PC-9 (cell line): Measurements from ENCODE around the gene SFTPD. TPM values are rescaled to one million over a fixed set of nuclear protein-coding genes. Genes with fewer than 3 reads are reported as not detected.

Source experiments
- BruUV-seq: library from RNA; stranded (reverse); fragments of 400-500 nt; replicated peaks from 2 replicates; lab custom pipeline; 2021; lab: Mats Ljungman, UMichigan
- CTCF ChIA-PET: fragments of 300-600 bp; sonication (Branson Sonifier 250); formaldehyde crosslinking; loops from one replicate; lab custom pipeline; 2022; ENCODE audit warnings: antibody characterized with exemption; lab: Charles Lee
- POLR2A ChIA-PET: fragments of 300-600 bp; sonication (Branson Sonifier 250); formaldehyde crosslinking; loops from one replicate; lab custom pipeline; 2022; ENCODE audit warnings: antibody characterized with exemption; ENCODE audit not compliant: unreplicated experiment; lab: Charles Lee
- DNase-seq, 2 experiments: peaks; one replicate each; pipeline versions ENCODE4 v3.0.0 to v3.0.0-alpha.2; 2015 to 2022; ENCODE audit warnings: mixed read lengths in 1 of 2
- H2AFZ ChIP-seq: fragments of 200-600 bp; sonication (generic); 2 replicates; pipeline ENCODE4 v1.8.1; 2017; ENCODE audit warnings: antibody characterized with exemption
- H3F3A ChIP-seq: fragments of 200-600 bp; sonication (generic); 2 replicates; pipeline ENCODE4 v1.8.1; 2017; ENCODE audit warnings: antibody characterized with exemption, mild to moderate bottlenecking, low read depth; ENCODE audit not compliant: insufficient read depth
- H3K27ac ChIP-seq: fragments of 200-600 bp; sonication (generic); 2 replicates; pipeline ENCODE4 v1.6.1; 2016; ENCODE audit warnings: mixed run types
- H3K27me3 ChIP-seq: fragments of 200-600 bp; sonication (generic); 2 replicates; pipeline ENCODE4 v1.6.1; 2016; ENCODE audit warnings: low read depth, mixed run types; ENCODE audit not compliant: insufficient read depth
- H3K36me3 ChIP-seq: fragments of 200-600 bp; sonication (generic); 2 replicates; pipeline ENCODE4 v1.6.1; 2016; ENCODE audit warnings: low read depth, mixed run types
- H3K4me1 ChIP-seq: fragments of 200-600 bp; sonication (generic); replicated peaks from 2 replicates; pipeline ENCODE4 v1.6.1; 2016; ENCODE audit warnings: mixed run types; ENCODE audit not compliant: insufficient read depth
- H3K4me2 ChIP-seq: fragments of 200-600 bp; sonication (generic); 2 replicates; pipeline ENCODE4 v1.6.1; 2017; ENCODE audit warnings: mixed run types
- H3K4me3 ChIP-seq: fragments of 200-600 bp; sonication (generic); 2 replicates; pipeline ENCODE4 v1.6.1; 2016; ENCODE audit warnings: mixed run types
- H3K79me2 ChIP-seq: fragments of 200-600 bp; sonication (generic); 2 replicates; pipeline ENCODE4 v1.6.1; 2017; ENCODE audit warnings: low read depth, mixed run types
- H3K9me2 ChIP-seq: fragments of 200-600 bp; sonication (generic); 2 replicates; pipeline ENCODE4 v1.8.1; 2017; ENCODE audit warnings: mild to moderate bottlenecking; ENCODE audit not compliant: insufficient read depth
- H3K9me3 ChIP-seq: fragments of 200-600 bp; sonication (generic); 2 replicates; pipeline ENCODE4 v1.8.1; 2016; ENCODE audit warnings: low read depth; ENCODE audit not compliant: insufficient read depth
- H4K20me1 ChIP-seq: fragments of 200-600 bp; sonication (generic); 2 replicates; pipeline ENCODE4 v1.8.1; 2017; ENCODE audit not compliant: insufficient read depth
- EZH2 ChIP-seq: fragments of 200-600 bp; sonication (generic); IDR thresholded peaks from 2 replicates; pipeline ENCODE4 v1.8.0; 2017; ENCODE audit warnings: antibody characterized with exemption, low read depth
- intact Hi-C: fragments of 100-400 bp; cut with micrococcal nuclease; formaldehyde crosslinking; loops from one replicate; pipeline ENCODE4 v1.10.0; 2022; ENCODE audit not compliant: unreplicated experiment
- total RNA-seq: library from RNA; stranded (reverse); gene quantifications from 2 replicates; pipeline ENCODE4 v1.2.3, GENCODE V29; 2021
- TF ChIP-seq, protein P1 (sequence below): fragments of 200-600 bp; sonication (generic); conservative IDR thresholded peaks from 2 replicates; pipeline ENCODE4 v1.6.1; 2017; ENCODE audit warnings: mixed run types, antibody characterized with exemption, mild to moderate bottlenecking, moderate library complexity

SFTPD gene
- total RNA-seq, 1 experiment from 2014 or later: not detected

DNA sequence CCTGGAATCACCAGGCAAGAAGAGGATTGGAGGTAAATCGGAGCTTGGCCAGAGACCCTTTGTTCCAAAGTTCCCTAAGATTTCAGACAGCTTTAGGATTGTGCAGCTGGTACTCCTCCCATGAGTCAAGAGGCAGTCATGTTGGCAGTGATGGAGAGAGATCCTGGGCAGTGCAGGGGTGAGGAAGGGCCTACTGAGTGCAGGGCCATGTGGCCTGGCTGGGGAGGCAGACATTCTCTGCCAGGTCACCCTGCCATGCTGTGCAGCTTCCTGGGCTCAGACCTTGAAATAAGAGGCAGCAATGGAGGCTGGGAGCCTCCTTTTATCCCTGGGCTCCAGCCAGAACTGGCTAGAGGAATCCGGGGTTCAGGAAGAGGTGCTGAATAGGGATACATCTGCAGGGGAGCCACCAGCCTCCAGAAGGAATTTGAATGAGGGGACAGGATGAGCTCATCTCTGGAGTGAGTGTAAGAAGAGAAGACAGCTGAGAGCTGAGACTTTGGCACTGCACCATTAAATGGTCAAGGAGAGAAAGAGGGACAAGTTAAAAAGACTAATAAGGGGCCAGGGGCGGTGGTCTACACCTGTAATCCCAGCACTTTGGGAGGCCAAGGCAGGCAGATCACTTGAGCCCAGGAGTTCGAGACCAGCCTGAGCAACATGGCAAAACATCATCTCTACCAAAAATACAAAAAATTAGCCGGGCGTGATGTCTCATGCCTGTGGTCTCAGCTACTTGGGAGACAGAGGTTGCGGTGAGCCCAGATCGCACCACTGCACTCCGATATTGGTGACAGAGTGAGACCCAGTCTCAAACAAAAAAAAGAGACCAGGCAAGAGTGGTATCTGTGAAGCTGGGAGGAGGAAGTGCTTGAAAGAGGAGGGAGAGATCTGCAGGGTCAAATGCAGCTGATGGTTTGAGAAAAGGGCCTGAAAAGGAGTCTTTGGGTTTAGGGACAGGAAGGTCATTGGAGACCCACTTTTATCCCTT, 12.0 kb downstream of the SFTPD start:
- H3K4me2 ChIP-seq: no peak overlapping the region
- no TSS peak for BruUV-seq
- no peaks in the 10 kb centered on the region for H3F3A ChIP-seq
- peaks cover 40% of the 10 kb centered on the region; the same call in 1 of the 2 replicates for H3K27me3 ChIP-seq
- H2AFZ ChIP-seq: no peak overlapping the region
- no peaks in the 10 kb centered on the region for H3K9me3 ChIP-seq
- no peak overlapping the region for H3K4me3 ChIP-seq
- DNase-seq: no peak
- intact Hi-C loops: no loop called here
- POLR2A ChIA-PET: no interaction called here
- no peaks in the 10 kb centered on the region for H4K20me1 ChIP-seq
- H3K9me2 ChIP-seq: no peaks in the 10 kb centered on the region
- H3K4me1 ChIP-seq: no peaks in the 10 kb centered on the region
- TF ChIP-seq, protein P1, sequence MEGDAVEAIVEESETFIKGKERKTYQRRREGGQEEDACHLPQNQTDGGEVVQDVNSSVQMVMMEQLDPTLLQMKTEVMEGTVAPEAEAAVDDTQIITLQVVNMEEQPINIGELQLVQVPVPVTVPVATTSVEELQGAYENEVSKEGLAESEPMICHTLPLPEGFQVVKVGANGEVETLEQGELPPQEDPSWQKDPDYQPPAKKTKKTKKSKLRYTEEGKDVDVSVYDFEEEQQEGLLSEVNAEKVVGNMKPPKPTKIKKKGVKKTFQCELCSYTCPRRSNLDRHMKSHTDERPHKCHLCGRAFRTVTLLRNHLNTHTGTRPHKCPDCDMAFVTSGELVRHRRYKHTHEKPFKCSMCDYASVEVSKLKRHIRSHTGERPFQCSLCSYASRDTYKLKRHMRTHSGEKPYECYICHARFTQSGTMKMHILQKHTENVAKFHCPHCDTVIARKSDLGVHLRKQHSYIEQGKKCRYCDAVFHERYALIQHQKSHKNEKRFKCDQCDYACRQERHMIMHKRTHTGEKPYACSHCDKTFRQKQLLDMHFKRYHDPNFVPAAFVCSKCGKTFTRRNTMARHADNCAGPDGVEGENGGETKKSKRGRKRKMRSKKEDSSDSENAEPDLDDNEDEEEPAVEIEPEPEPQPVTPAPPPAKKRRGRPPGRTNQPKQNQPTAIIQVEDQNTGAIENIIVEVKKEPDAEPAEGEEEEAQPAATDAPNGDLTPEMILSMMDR: no peak
- TF ChIP-seq EZH2: no peak
- CTCF ChIA-PET: no interaction called here
- no peaks in the 10 kb centered on the region for H3K79me2 ChIP-seq
- no peaks in the 10 kb centered on the region for H3K36me3 ChIP-seq
- H3K27ac ChIP-seq: no peak overlapping the region

DNA sequence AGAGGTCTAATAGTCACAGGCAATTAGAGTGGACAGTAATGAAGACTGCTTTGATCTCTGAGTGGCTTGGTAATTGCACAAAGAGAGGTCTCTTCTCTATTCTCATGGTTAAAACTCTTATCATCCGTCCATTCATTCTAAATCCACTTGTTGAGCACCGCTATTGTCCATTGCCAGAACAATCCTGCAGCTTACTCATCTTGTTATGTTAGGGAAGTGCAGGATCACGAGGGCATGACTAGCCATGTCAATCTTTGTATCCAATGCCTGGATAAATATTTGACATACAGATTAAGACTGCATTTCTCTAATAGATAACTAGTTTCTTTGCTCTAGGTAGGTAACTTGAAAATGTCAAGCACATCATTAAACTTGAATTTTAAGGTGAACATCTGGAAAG, 14.9 kb downstream of the SFTPD start:
- Histone ChIP-seq H3K4me2 (no peak overlapping the region), H2AFZ (no peak overlapping the region), H3K27ac (no peak overlapping the region), H3K9me2 (no peaks in the 10 kb centered on the region), H3F3A (no peaks in the 10 kb centered on the region), H3K4me1 (no peaks in the 10 kb centered on the region), H4K20me1 (no peaks in the 10 kb centered on the region), H3K9me3 (no peaks in the 10 kb centered on the region), H3K79me2 (no peaks in the 10 kb centered on the region), H3K4me3 (no peak overlapping the region), H3K27me3 (peaks cover 28% of the 10 kb centered on the region; the same call in 1 of the 2 replicates), H3K36me3 (no peaks in the 10 kb centered on the region)
- ChIA-PET CTCF (no interaction called here), POLR2A (no interaction called here)
- no TSS peak for BruUV-seq
- TF ChIP-seq EZH2: no peak
- TF ChIP-seq, protein P1: no peak
- intact Hi-C loops: no loop called here
- DNase-seq: no peak

DNA sequence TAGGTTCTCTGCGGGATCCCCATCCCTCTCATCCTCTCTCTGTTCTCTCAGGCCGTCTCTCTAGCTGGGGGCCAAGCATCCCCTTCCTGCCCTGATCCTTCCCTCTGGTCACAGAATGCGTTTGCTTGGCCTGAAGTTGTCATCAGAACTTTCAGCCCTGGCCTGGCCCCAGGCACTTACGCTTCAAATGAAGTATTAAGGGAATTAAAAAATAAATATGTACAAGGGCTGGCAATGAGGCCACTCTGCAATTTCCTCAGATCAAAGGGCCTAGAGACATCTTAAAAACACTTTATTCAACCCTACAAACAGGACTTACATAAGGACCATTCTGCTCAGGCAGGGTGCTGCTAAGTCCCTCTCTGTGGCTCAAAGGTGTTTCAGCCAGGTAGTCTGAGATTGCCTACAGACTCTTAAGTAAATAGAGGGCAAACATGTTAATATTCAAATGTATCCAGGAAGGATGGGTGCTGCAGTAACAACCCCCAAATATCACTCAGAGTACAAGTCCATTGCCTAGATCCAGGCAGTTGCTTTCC, 16.0 kb downstream of the SFTPD start:
- ChIA-PET CTCF (no interaction called here), POLR2A (no interaction called here)
- Histone ChIP-seq H3K4me3 (no peak overlapping the region), H3K9me2 (no peaks in the 10 kb centered on the region), H3K27me3 (peaks cover 18% of the 10 kb centered on the region; the same call in 1 of the 2 replicates), H3K9me3 (no peaks in the 10 kb centered on the region), H3F3A (no peaks in the 10 kb centered on the region), H3K4me1 (no peaks in the 10 kb centered on the region), H3K79me2 (no peaks in the 10 kb centered on the region), H4K20me1 (no peaks in the 10 kb centered on the region), H2AFZ (no peak overlapping the region), H3K27ac (no peak overlapping the region), H3K36me3 (no peaks in the 10 kb centered on the region), H3K4me2 (no peak overlapping the region)
- no TSS peak for BruUV-seq
- DNase-seq: no peak
- TF ChIP-seq EZH2: no peak
- TF ChIP-seq, protein P1: no peak
- intact Hi-C loops: no loop called here
